HG02973 (cell line): ENCODE measurements around the gene RAP2A.

ENCODE experiments used
- ATAC-seq: cut with Tn5 transposase; IDR thresholded peaks from one replicate; pipeline ENCODE4 v1.9.1; 2021; ENCODE audit warnings: moderate library complexity; ENCODE audit not compliant: unreplicated experiment

The RAP2A gene

GRCh38 chr13:97446448-97446847 is 12.5 kb downstream of the RAP2A start:
- ATAC-seq = no peak

GRCh38 chr13:97448503-97449251 is 14.7 kb downstream of the RAP2A start:
- peak; percentile 46 for ATAC-seq

DNA sequence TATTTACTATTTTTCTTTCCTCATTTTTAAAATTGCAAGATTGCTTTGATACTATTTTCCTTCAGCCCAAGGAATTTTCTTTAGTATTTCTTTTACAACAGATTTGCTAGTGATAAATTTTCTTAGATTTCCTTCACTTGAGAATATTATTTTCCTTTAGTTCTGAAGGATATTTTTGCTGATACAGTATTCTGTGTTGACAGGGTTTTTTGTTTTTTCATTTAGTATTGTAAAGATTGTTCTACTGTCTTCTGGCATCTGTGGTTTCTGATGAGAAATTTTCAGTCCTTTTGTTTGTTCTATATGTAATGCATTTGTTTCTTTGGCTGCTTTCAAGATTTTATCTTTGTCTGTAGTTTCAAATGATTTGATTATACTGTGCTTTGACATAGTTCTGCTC is 20.7 kb downstream of the RAP2A start:
- no peak for ATAC-seq

DNA sequence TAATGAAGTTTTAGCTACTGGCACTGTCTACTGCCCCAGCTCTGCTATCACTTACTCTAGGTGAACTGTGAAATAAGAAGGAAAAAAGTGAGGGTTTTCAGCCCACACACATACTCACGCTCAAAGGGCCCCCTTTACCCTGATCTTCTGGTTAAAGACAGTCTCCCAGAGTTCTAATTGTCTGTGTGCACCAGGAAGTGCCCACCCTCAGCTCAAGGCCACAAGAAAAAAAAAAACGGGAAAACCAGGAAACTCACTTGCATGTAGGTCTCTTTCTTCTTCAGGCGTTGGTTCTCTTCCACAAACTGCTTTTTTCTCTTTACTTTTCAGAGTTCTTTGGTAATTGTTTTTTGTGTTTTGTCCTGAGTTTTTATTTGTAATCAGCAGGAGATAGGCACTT is 22.1 kb downstream of the RAP2A start:
- no peak for ATAC-seq

DNA sequence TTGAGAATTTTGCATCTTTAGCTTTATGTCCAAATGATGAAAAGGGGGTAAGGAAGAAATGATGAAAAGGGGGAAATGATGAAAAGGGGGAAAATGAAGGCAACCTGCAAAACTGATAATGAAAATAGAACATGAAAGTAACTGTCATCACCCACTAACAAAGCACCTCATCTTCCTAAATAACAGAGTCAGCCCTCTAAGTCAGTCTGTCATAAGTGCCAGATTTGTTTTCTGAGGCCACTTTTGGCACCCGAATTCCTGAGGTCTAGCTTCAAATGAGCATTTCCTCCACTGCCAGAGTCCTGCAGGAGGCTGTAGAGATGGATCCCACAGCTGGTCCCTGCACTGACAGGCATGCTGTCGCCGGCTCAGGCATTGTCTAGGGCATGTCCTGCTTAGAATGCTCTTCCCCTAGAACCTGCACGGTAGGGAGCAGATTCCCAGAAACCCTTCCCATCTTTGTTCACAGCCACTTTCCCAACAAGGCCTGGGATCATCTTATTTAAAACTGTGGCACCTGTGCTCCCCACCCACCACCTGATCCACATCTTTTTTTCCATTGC is 25.3 kb downstream of the RAP2A start:
- ATAC-seq = no peak

DNA sequence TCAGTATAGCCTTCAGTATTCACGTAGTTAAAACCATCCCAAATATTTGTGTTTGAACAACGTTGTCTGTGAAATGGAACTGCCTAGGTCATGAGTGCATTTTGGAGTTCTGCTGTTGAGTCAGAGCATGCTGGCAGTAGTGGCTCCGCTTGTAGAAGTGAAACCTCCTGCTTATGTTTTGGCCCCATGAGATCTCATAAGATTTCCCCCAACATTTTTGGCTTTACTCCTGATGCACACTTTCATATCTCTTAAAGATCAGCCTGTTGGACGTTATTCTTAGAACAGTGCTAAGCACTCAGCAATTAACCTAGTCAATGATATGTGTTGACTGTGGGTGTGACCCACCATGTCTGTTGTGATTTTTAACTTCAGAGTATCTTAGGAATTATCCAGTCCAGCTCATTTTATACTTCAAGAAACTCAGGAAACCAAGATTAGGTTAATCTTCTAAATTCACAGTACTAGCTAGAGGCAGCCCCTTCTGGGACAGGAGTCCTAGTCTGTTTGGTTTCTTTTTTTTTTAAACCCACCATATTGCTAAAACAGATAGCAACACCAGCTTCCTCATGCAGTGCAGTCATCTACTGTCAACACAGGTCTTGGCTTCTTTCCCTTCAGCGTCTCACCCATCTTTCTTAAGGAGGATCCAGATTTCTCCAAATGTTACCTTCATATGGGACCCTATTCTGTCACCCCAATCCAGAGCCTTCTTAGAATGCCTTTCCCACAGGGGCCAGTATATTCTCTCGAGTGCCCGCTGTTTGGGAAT is 26.2 kb downstream of the RAP2A start:
- ATAC-seq = peak; percentile 96

GRCh38 chr13:97460853-97461252 is 26.9 kb downstream of the RAP2A start:
- ATAC-seq = no peak

GRCh38 chr13:97464561-97464960 is 30.6 kb downstream of the RAP2A start:
- no peak for ATAC-seq

- ATAC-seq = no peak
These were observed 32.8 kb downstream of the RAP2A start for GRCh38 chr13:97466722-97467121.

GRCh38 chr13:97468331-97468730 is 34.4 kb downstream of the RAP2A start:
- ATAC-seq = no peak

DNA sequence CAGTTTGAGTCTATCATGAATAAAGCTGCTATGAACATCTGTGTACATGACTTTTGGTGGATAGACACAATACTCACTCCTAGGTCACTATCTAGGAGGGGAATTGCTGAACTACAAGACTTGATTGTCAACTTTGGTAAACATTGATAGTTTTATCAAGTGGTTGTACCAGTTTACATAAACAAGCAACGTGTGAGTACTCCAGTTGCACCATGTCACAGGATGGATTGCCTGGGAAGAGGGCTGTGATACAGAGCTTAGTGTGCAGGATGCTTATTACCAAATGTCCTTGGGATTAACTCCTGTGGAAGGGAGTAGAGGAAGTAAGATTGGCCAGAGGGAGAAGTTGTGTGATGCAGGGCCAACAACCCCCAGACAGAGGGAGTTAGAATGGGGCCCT is 37.7 kb downstream of the RAP2A start:
- no peak for ATAC-seq

- ATAC-seq = no peak
These were observed 40.5 kb downstream of the RAP2A start for GRCh38 chr13:97474349-97474980.

DNA sequence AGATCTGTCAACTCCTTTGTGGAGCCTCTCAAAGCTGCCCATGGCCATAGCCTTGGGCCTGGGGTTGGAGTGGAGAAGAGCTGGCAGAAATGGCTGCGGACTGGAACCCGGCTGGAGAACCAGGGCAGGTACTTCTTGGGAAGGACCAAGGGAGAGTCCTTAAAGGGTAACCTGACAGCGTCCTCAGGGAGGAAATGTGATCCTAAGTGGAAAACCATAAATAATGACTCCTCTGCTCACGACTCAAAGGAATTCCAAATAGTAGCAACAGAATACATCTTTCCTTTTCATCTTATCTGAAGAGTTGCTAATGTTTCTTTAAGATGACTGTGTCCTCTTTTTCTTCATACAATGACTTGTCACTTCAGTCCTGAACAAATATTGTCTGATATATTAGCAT is 41.0 kb downstream of the RAP2A start:
- ATAC-seq = no peak

DNA sequence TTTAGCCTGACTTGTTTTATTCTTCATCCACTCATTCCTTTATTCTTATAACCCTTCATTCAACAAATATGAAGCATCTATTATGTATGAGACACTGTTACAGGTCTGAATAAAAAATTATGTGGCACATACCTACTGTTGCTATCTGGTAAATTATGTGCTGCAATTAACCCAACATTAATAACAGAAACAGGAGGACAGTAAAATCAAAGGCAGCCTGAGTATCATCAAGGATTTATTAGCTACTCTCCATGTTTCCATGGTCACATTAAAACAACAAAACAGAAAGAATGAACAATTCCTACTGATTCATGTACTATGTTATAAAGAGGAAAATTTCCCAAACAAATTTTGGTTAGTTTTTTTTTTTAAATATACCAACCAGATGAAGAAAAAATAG is 43.9 kb downstream of the RAP2A start:
- ATAC-seq = no peak

DNA sequence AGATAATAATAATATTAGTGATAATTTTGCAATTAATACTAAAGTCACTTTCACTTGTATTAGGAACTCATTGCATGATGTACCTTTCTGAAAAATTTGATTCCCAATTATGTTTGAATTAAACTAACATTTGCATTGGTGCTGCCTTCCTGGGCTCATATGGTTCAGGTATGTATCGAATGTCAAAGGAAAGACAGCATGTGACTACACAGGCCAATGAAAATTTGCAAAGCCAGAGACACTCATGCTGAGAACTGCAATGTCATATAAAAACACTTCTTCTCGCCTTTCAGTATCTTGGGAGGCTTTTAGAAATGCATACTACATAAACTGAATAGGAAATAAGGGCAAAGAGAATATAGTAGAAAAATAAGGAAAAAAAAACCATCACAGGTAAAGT is 44.3 kb downstream of the RAP2A start:
- ATAC-seq = no peak

- ATAC-seq = no peak
These were observed 49.5 kb downstream of the RAP2A start for GRCh38 chr13:97483465-97483864.

GRCh38 chr13:97484301-97484700 is 50.3 kb downstream of the RAP2A start:
- ATAC-seq = no peak

DNA sequence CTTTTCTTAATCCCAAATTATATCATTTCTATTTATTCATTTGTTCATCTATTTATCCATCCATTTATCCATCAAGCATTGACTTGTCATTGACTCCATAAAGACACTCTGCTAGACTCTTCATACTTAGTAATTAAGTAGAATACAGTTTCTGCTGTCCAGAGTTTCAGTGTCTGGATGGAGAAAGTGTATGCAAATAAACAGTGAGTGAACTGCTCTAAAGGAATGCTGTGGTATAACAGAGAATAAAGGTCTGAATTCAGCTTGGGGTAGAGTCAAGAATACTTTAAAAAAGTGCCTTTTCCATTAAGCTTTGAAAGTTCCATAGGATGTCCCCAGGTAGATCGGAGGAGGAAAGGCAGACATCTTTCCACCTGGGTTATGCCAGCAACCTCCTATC is 51.4 kb downstream of the RAP2A start:
- no peak for ATAC-seq

- no peak for ATAC-seq
These were observed 56.8 kb downstream of the RAP2A start for GRCh38 chr13:97490702-97491307.

GRCh38 chr13:97491452-97491851 is 57.5 kb downstream of the RAP2A start:
- ATAC-seq = no peak

- ATAC-seq = no peak
These were observed 58.3 kb downstream of the RAP2A start for GRCh38 chr13:97492257-97492656.
